Aorta (tissue), 5 donors: ENCODE measurements around the gene SLC24A3. TPM values are rescaled to one million over a fixed set of nuclear protein-coding genes. Genes with fewer than 3 reads are reported as not detected.

ENCODE experiments used
- ATAC-seq: fragments of 200-7000 bp; cut with Tn5 transposase; one replicate; pipeline ENCODE4 v1.9.1; 2022; ENCODE audit warnings: moderate library complexity; ENCODE audit not compliant: low FRiP score
- DNase-seq, 2 donors: peaks; one replicate each; pipeline ENCODE4 v3.0.0-alpha.2; 2020
- H3K27ac ChIP-seq, 2 donors: one replicate each; pipeline ENCODE4 v1.5.1; 2013; ENCODE audit warnings: low read length in 2 of 2, mild to moderate bottlenecking in 2 of 2, moderate library complexity in 2 of 2, control low read depth in 1 of 2, inconsistent platforms in 1 of 2, low read depth in 1 of 2
- H3K27me3 ChIP-seq, 2 donors: one replicate each; pipeline ENCODE4 v1.6.1; 2013; ENCODE audit warnings: control low read depth in 1 of 2, low read length in 1 of 2, mild to moderate bottlenecking in 1 of 2, moderate library complexity in 1 of 2; ENCODE audit not compliant: insufficient read depth in 2 of 2, control insufficient read depth in 1 of 2
- H3K36me3 ChIP-seq, 2 donors: one replicate each; pipeline ENCODE4 v1.6.1; 2013; ENCODE audit warnings: control low read depth in 1 of 2, low read length in 1 of 2, mild to moderate bottlenecking in 1 of 2; ENCODE audit not compliant: insufficient read depth in 2 of 2, control insufficient read depth in 1 of 2
- H3K4me1 ChIP-seq, 2 donors: one replicate each; pipeline ENCODE4 v1.6.1; 2013; ENCODE audit warnings: low read length in 2 of 2, control low read depth in 1 of 2, mild to moderate bottlenecking in 1 of 2, moderate library complexity in 1 of 2; ENCODE audit not compliant: insufficient read depth in 2 of 2, control insufficient read depth in 1 of 2
- H3K4me3 ChIP-seq, 2 donors: one replicate each; pipeline ENCODE4 v1.5.1; 2013; ENCODE audit warnings: low read length in 2 of 2, control low read depth in 1 of 2, mild to moderate bottlenecking in 1 of 2
- H3K9me3 ChIP-seq: one replicate; pipeline ENCODE4 v1.6.1; 2013; ENCODE audit warnings: mild to moderate bottlenecking, low read length; ENCODE audit not compliant: control insufficient read depth
- WGBS, 2 donors: extraction: QIAGEN DNeasy Blood & Tissue Kit; methylation state at CpG; one replicate each; pipeline ENCODE4 v1.1.7; 2013; 5-methylcytosine and 5-hydroxymethylcytosine counted together
- intact Hi-C, 2 donors: fragments of 100-400 bp; cut with DNase I; formaldehyde crosslinking; loops; one replicate each; pipeline versions ENCODE4 v1.14.2 to v1.15.0; 2022
- polyA plus RNA-seq, 2 donors: library from polyadenylated mRNA; stranded (reverse); fragments of 200-250 nt; gene quantifications; one replicate each; pipeline ENCODE4 v1.2.3, GENCODE V29; 2013
- total RNA-seq, 2 donors: library from RNA; stranded (reverse); fragmentation: NEBNext Ultra II Directional; extraction: Animal tissue kit (Norgen Biotek cat#: 25700); gene quantifications; one replicate each; pipeline ENCODE4 v1.2.1, GENCODE V29; 2021
- donor health status: healthy with polysubstance abuse.
- donor health status: Bipolar disorder and iron deficiency.
- donor health status: DM: no; HTN: no; CAD: no.
- donor health status: DM: no; HTN: no; CAD: no.
- donor health status: DM: yes; HTN: yes; CAD: no.

Gene SLC24A3
- total and polyA plus RNA-seq, 4 donors: 8.8 to 24.9 (median 19.1) TPM

GRCh38 chr20:19251958-19252357 is 39.5 kb downstream of the SLC24A3 start:
- DNase-seq: no peak
- H3K27ac ChIP-seq: no peak overlapping the region

GRCh38 chr20:19252451-19253120 is 40.1 kb downstream of the SLC24A3 start:
- Histone ChIP-seq H3K9me3 (no peaks in the 10 kb centered on the region), H3K4me1 (no peaks in the 10 kb centered on the region), H3K27ac (no peak overlapping the region), H3K4me3 (no peak overlapping the region), H3K36me3 (no peaks in the 10 kb centered on the region), H3K27me3 (no peaks in the 10 kb centered on the region)
- intact Hi-C loops: no loop called here
- DNase-seq (no peak), ATAC-seq (no peak)
- WGBS, 2 donors: 90% methylated on average over 5 of the region's 5 CpGs

More at GRCh38 chr20:19251958-19252357, 39.5 kb downstream of the SLC24A3 start:
- no peak overlapping the region for H3K4me3 ChIP-seq
- no peaks in the 10 kb centered on the region for H3K9me3 ChIP-seq
- intact Hi-C loops: no loop called here
- 58 to 65% methylated on average over 3 of the region's 3 CpGs for WGBS, 2 donors
- ATAC-seq: no peak
- H3K36me3 ChIP-seq: no peaks in the 10 kb centered on the region
- H3K4me1 ChIP-seq: no peaks in the 10 kb centered on the region
- no peaks in the 10 kb centered on the region for H3K27me3 ChIP-seq

DNA sequence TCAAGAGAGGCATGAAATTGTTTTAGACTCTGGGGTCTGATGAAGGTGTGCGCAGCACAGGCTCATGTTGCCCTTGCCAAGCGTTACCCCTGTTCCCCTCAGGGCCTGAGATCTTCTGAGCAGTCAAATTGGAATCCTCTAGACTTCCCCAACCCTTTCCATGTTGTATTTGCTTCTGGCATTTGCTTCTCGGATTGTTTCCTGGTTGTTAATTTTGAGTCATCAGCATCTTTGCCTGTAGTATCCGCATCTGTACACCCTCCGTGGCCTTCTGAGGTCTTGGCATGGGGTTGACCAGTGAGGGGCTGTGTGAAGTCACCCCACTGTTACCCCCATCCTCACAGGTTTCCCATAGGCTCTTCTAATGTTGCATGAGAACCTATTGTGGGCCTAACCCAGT is 40.9 kb downstream of the SLC24A3 start:
- no peaks in the 10 kb centered on the region for H3K4me1 ChIP-seq
- no peak overlapping the region for H3K4me3 ChIP-seq
- H3K9me3 ChIP-seq: no peaks in the 10 kb centered on the region
- ATAC-seq (no peak), DNase-seq (no peak)
- no peaks in the 10 kb centered on the region for H3K36me3 ChIP-seq
- WGBS, 2 donors: 93 to 96% methylated on average over 5 of the region's 5 CpGs
- intact Hi-C loops: no loop called here
- H3K27me3 ChIP-seq: no peaks in the 10 kb centered on the region
- no peak overlapping the region for H3K27ac ChIP-seq

- Histone ChIP-seq H3K27ac (no peak overlapping the region), H3K4me1 (no peaks in the 10 kb centered on the region), H3K27me3 (no peaks in the 10 kb centered on the region), H3K36me3 (no peaks in the 10 kb centered on the region), H3K4me3 (no peak overlapping the region), H3K9me3 (no peaks in the 10 kb centered on the region)
- no peak for DNase-seq
- intact Hi-C loops: no loop called here
- peak; percentile 65 for ATAC-seq
- WGBS, 2 donors: 54 to 64% methylated on average over 13 of the region's 13 CpGs
These were observed 41.7 kb downstream of the SLC24A3 start for GRCh38 chr20:19253916-19254820.

DNA sequence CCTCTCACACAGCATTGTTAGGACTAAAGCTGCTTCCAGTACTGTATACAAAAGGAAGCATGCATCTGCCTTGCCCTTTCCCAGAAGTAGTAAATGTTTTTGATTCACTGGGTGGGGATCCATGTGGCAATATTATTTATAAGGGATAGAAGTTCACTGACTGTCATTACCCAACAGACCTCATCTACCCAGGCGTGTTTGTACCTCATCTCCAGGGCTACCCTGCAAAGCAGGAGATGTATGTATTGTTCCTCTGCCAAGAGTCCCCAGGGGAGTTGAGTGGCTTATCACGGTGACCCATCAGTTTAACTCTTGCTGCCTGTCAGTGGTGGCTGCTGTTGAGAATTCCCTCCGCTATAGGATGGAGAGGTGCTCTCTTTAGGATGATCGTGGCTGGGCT is 42.5 kb downstream of the SLC24A3 start:
- ATAC-seq (no peak), DNase-seq (no peak)
- no peaks in the 10 kb centered on the region for H3K9me3 ChIP-seq
- no peaks in the 10 kb centered on the region for H3K27me3 ChIP-seq
- H3K4me1 ChIP-seq: no peaks in the 10 kb centered on the region
- no peak overlapping the region for H3K4me3 ChIP-seq
- no peak overlapping the region for H3K27ac ChIP-seq
- 65 to 78% methylated on average over 4 of the region's 4 CpGs for WGBS, 2 donors
- intact Hi-C loops: no loop called here
- H3K36me3 ChIP-seq: no peaks in the 10 kb centered on the region

DNA sequence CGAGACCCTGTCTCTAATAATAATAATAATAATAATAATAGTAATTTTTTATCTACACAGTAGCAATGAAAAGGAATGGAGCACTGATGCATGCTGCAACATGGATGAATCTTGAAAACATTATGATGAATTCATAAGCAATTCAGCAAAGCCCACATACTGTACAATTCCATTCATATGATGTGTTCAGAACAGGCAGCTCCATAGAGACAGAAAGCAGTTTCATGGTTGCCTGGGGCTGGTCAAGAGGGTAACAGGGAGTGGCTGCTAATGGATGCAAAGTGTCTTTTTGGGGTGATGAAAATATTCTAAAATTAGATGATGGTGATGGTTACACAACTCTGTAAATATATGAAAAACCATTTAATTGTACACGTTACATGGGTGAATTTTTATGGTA is 43.6 kb downstream of the SLC24A3 start:
- 93 to 98% methylated on average over 2 of the region's 2 CpGs for WGBS, 2 donors
- no peak for DNase-seq
- intact Hi-C loops: no loop called here
- no peaks in the 10 kb centered on the region for H3K36me3 ChIP-seq
- H3K9me3 ChIP-seq: no peaks in the 10 kb centered on the region
- no peak for ATAC-seq
- H3K4me1 ChIP-seq: no peaks in the 10 kb centered on the region
- H3K4me3 ChIP-seq: no peak overlapping the region
- H3K27ac ChIP-seq: no peak overlapping the region
- no peaks in the 10 kb centered on the region for H3K27me3 ChIP-seq

DNA sequence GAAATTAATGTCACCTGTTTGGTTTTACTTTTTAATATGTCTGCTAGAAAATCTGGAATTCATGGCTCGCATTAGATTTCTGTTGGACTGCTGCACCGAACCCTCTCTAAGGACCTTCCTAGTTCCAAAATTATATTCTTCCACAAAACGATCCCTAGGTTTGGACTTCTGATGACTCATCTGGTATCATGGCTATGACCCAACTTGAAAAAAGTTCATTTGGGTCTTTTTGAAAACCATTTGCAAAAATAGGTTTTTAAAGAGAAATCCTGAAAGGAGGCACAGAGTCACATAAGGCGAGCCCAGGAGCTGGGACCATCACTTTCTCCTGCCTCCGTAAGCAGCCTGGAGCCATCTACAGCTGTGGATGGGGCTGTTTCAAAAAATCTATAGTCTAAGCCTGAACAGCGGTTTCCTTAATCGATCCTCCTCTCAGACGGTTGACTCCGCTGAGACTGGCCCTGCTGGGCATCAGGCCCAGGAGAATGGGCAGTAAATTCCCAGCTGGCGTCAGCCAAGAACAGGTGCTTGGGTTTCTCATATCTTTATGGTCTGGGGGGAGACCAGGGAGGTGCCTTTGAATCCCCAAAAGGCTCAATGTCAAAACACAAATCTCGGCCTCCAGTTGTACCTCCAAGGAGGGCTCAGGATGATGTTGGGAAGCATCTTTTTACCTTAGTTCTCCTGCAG is 44.6 kb downstream of the SLC24A3 start:
- ATAC-seq (no peak), DNase-seq (no peak)
- Histone ChIP-seq H3K36me3 (no peaks in the 10 kb centered on the region), H3K27me3 (no peaks in the 10 kb centered on the region), H3K9me3 (no peaks in the 10 kb centered on the region), H3K4me1 (no peaks in the 10 kb centered on the region), H3K27ac (no peak overlapping the region), H3K4me3 (no peak overlapping the region)
- 51 to 59% methylated on average over 11 of the region's 11 CpGs for WGBS, 2 donors
- intact Hi-C loops: no loop called here

- H3K36me3 ChIP-seq: no peaks in the 10 kb centered on the region
- DNase-seq (no peak), ATAC-seq (no peak)
- no peak overlapping the region for H3K4me3 ChIP-seq
- intact Hi-C loops: no loop called here
- WGBS, 2 donors: 81 to 88% methylated on average over 6 of the region's 6 CpGs
- no peaks in the 10 kb centered on the region for H3K27me3 ChIP-seq
- H3K27ac ChIP-seq: no peak overlapping the region
- no peaks in the 10 kb centered on the region for H3K4me1 ChIP-seq
- no peaks in the 10 kb centered on the region for H3K9me3 ChIP-seq
These were observed 45.4 kb downstream of the SLC24A3 start for GRCh38 chr20:19257865-19258264.
